ENCODE results near the gene KRTAP10-12.

Gene KRTAP10-12

GRCh38 chr21:44722731-44723130 is 25.8 kb downstream of the KRTAP10-12 start:
- Mint-ChIP-seq H3K27me3 (ENCODE audit: low read depth) (peaks cover 67% of the 10 kb centered on the region), H3K27ac (no peak overlapping the region), H3K9me3 (no peaks in the 10 kb centered on the region), H3K4me3 (no peak overlapping the region), H3K4me1 (ENCODE audit: low read depth) (no peaks in the 10 kb centered on the region), H3K36me3 (ENCODE audit: low read depth) (no peaks in the 10 kb centered on the region)
- no peak for DNase-seq (ENCODE audit: low spot score)

DNA sequence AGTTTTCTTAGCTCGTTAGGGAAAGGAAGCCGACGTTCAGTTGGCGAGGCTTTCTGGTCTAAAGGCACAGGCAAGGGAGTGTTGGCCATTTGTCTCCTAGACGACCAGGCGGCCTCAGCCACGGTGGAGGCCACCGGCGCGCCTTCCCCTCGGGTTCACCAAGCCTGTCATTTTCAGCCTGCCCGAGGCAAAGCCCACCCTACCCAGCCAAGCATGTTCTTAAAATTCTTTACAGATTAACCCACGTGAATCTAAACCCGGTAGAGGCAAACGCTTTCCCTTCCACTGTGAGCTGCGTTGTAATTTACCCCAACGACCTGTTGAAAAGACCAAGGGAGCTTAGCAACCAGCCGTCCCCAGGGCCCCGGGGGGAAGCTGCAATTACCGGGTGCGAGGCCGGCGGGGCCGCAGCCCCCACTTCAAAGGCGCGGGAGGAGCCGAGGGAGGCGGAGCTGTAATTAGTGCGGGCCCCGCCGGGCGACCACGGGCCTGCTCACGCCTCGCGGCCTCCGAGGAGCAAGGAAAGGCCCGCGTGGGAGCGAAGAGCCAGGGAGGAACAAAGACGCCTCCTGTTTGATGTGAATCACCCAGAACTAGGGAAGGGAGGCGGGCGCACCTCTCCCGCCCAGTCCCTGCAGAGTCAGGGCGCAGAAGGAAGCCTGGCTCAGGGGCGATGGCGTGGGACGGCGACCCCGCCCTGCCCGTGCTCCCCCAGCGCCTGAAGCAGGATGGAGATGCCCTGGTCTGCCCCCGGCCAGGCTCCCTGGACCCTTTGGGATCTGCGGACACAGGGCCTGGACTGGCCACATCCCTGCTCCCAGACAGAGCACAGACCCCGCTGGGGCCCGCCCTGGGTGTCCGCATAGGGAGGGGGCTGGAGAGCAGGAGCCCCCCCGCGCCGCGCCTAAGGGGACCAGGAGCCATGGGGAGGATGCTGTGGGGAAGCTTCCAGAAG is 26.5 kb downstream of the KRTAP10-12 start:
- DNase-seq (ENCODE audit: low spot score): no peak
- no peaks in the 10 kb centered on the region for H3K36me3 Mint-ChIP-seq (ENCODE audit: low read depth)
- no peaks in the 10 kb centered on the region for H3K4me1 Mint-ChIP-seq (ENCODE audit: low read depth)
- H3K4me3 Mint-ChIP-seq: no peak overlapping the region
- peaks cover 60% of the 10 kb centered on the region for H3K27me3 Mint-ChIP-seq (ENCODE audit: low read depth)
- H3K27ac Mint-ChIP-seq: no peak overlapping the region
- H3K9me3 Mint-ChIP-seq: no peaks in the 10 kb centered on the region

DNA sequence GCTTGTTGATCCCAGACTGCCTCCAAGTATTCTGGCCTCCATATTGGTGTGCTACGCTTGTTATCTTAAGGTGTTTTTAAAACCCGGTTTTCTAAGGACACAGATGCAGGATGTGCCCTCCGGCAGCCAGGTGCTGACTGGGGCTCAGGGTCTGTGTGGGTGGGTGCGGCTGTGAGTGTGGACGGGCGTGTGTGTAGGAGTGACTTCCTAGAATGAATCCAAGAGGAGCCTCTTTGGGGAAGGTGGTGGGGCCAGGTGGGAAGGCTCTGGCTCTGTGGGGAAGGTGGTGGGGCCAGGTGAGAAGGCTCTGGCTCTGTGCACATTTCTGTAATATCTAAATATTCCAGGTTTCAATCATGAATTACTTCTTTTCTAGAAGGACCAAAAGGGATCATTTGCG is 27.2 kb downstream of the KRTAP10-12 start:
- Mint-ChIP-seq H3K27me3 (ENCODE audit: low read depth) (peaks cover 52% of the 10 kb centered on the region), H3K27ac (no peak overlapping the region), H3K9me3 (no peaks in the 10 kb centered on the region), H3K4me1 (ENCODE audit: low read depth) (no peaks in the 10 kb centered on the region), H3K4me3 (no peak overlapping the region), H3K36me3 (ENCODE audit: low read depth) (no peaks in the 10 kb centered on the region)
- no peak for DNase-seq (ENCODE audit: low spot score)

DNA sequence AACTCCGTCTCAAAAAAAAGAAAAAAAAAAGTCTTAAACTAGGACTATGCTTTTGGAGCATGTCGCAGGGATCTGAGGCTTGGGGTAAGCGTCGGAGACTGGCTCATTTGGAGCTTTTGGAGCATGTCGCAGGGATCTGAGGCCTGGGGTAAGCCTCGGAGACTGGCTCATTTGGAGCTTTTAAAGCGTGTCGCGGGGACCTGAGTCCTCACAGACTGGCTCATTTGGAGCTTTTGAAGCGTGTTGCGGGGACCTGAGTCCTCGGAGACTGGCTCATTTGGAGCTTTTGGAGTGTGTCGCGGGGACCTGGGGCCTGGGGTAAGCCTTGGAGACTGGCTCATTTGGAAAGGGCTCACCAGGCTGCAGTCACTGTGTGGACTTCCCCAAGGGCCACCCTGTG is 28.0 kb downstream of the KRTAP10-12 start:
- no peak overlapping the region for H3K4me3 Mint-ChIP-seq
- no peak overlapping the region for H3K27ac Mint-ChIP-seq
- no peak for DNase-seq (ENCODE audit: low spot score)
- no peaks in the 10 kb centered on the region for H3K4me1 Mint-ChIP-seq (ENCODE audit: low read depth)
- no peaks in the 10 kb centered on the region for H3K36me3 Mint-ChIP-seq (ENCODE audit: low read depth)
- H3K9me3 Mint-ChIP-seq: no peaks in the 10 kb centered on the region
- peaks cover 46% of the 10 kb centered on the region for H3K27me3 Mint-ChIP-seq (ENCODE audit: low read depth)

GRCh38 chr21:44726826-44727225 is 29.9 kb downstream of the KRTAP10-12 start:
- no peaks in the 10 kb centered on the region for H3K9me3 Mint-ChIP-seq
- no peaks in the 10 kb centered on the region for H3K36me3 Mint-ChIP-seq (ENCODE audit: low read depth)
- DNase-seq (ENCODE audit: low spot score): no peak
- H3K4me1 Mint-ChIP-seq (ENCODE audit: low read depth): no peaks in the 10 kb centered on the region
- H3K27ac Mint-ChIP-seq: no peak overlapping the region
- H3K27me3 Mint-ChIP-seq (ENCODE audit: low read depth): peaks cover 30% of the 10 kb centered on the region
- H3K4me3 Mint-ChIP-seq: no peak overlapping the region

- no peak overlapping the region for H3K27ac Mint-ChIP-seq
- no peaks in the 10 kb centered on the region for H3K36me3 Mint-ChIP-seq (ENCODE audit: low read depth)
- no peak overlapping the region for H3K4me3 Mint-ChIP-seq
- DNase-seq (ENCODE audit: low spot score): no peak
- H3K27me3 Mint-ChIP-seq (ENCODE audit: low read depth): peaks cover 28% of the 10 kb centered on the region
- no peaks in the 10 kb centered on the region for H3K9me3 Mint-ChIP-seq
- no peaks in the 10 kb centered on the region for H3K4me1 Mint-ChIP-seq (ENCODE audit: low read depth)
Measured at GRCh38 chr21:44727321-44727720, 30.3 kb downstream of the KRTAP10-12 start.

GRCh38 chr21:44727757-44728156 is 30.8 kb downstream of the KRTAP10-12 start:
- no peak for DNase-seq (ENCODE audit: low spot score)
- Mint-ChIP-seq H3K27ac (no peak overlapping the region), H3K9me3 (no peaks in the 10 kb centered on the region), H3K36me3 (ENCODE audit: low read depth) (no peaks in the 10 kb centered on the region), H3K4me3 (no peak overlapping the region), H3K4me1 (ENCODE audit: low read depth) (no peaks in the 10 kb centered on the region), H3K27me3 (ENCODE audit: low read depth) (peaks cover 24% of the 10 kb centered on the region)

- Mint-ChIP-seq H3K27me3 (ENCODE audit: low read depth) (peaks cover 17% of the 10 kb centered on the region), H3K4me1 (ENCODE audit: low read depth) (no peaks in the 10 kb centered on the region), H3K9me3 (no peaks in the 10 kb centered on the region), H3K27ac (no peak overlapping the region), H3K4me3 (no peak overlapping the region), H3K36me3 (ENCODE audit: low read depth) (no peaks in the 10 kb centered on the region)
- DNase-seq (ENCODE audit: low spot score): no peak
Measured at GRCh38 chr21:44728716-44729115, 31.7 kb downstream of the KRTAP10-12 start.

GRCh38 chr21:44729336-44730027 is 32.5 kb downstream of the KRTAP10-12 start:
- Mint-ChIP-seq H3K4me1 (ENCODE audit: low read depth) (no peaks in the 10 kb centered on the region), H3K27ac (no peak overlapping the region), H3K27me3 (ENCODE audit: low read depth) (peaks cover 12% of the 10 kb centered on the region), H3K9me3 (no peaks in the 10 kb centered on the region), H3K36me3 (ENCODE audit: low read depth) (no peaks in the 10 kb centered on the region), H3K4me3 (no peak overlapping the region)
- no peak for DNase-seq (ENCODE audit: low spot score)

- H3K4me3 Mint-ChIP-seq: no peak overlapping the region
- no peaks in the 10 kb centered on the region for H3K36me3 Mint-ChIP-seq (ENCODE audit: low read depth)
Measured at GRCh38 chr21:44730028-44730395, 33.0 kb downstream of the KRTAP10-12 start.

DNA sequence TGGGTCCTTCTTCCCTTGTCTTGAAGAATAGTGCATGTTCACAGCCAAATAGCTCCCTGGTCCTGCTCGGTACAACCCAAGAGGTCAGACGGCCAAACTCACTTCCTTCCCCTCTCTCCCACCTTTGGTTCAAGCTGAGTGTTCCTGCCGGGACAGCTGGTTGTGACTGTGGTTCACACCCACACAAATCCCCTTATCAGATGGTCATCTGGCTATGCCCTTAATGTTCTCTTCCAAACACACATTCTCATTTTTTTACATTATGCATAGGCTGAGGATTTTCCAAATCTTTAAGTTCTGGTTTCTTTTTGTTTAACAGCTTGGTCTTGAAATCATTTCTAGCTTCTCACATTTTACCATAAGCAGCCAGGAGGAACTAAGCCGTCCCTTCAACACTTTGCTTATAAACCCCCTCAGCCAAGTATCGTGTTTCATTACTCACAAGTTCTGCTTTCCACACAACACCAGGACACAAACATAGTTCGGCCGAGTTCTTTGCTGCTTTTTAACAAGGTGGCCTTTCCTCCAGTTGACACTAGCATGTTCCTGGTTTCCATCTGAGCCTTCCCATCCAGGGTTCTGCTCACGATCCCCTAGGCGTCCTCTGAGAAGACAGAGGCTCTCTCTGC is 34.1 kb downstream of the KRTAP10-12 start:
- Mint-ChIP-seq H3K27ac (no peak overlapping the region), H3K27me3 (ENCODE audit: low read depth) (peaks cover 2% of the 10 kb centered on the region)

More at GRCh38 chr21:44730028-44730395, 33.0 kb downstream of the KRTAP10-12 start:
- Mint-ChIP-seq H3K27me3 (ENCODE audit: low read depth) (peaks cover 8% of the 10 kb centered on the region), H3K27ac (no peak overlapping the region), H3K4me1 (ENCODE audit: low read depth) (no peaks in the 10 kb centered on the region), H3K9me3 (no peaks in the 10 kb centered on the region)
- DNase-seq (ENCODE audit: low spot score): no peak

DNA sequence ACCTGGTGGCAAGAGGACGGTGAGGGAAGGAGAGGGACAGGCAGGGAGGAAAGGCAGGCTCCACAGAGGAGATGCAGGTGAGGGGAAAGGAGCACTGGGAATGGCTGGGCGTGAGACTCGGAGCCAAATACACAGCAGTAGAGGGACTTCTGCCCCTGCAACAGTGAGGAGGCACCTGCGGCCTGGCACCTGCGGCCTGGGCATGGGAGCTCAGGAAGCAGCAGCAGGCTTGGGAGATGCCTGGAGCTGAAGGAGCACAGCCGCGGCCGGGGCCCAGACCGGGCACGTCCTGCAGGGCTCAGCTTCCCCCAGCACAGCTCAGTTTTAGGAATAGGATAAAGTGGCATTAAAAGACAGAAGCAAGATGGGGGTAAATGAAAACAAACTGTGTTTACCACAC is 35.3 kb downstream of the KRTAP10-12 start:
- no peak overlapping the region for H3K27ac Mint-ChIP-seq
- no peaks in the 10 kb centered on the region for H3K36me3 Mint-ChIP-seq (ENCODE audit: low read depth)
- no peaks in the 10 kb centered on the region for H3K4me1 Mint-ChIP-seq (ENCODE audit: low read depth)
- peaks cover 2% of the 10 kb centered on the region for H3K27me3 Mint-ChIP-seq (ENCODE audit: low read depth)
- no peak overlapping the region for H3K4me3 Mint-ChIP-seq
- no peak for DNase-seq (ENCODE audit: low spot score)
- H3K9me3 Mint-ChIP-seq: no peaks in the 10 kb centered on the region

More for the DNA sequence above, 34.1 kb downstream of the KRTAP10-12 start:
- H3K9me3 Mint-ChIP-seq: no peaks in the 10 kb centered on the region
- H3K4me1 Mint-ChIP-seq (ENCODE audit: low read depth): no peaks in the 10 kb centered on the region
- no peaks in the 10 kb centered on the region for H3K36me3 Mint-ChIP-seq (ENCODE audit: low read depth)
- no peak for DNase-seq (ENCODE audit: low spot score)
- no peak overlapping the region for H3K4me3 Mint-ChIP-seq

GRCh38 chr21:44732956-44733355 is 36.0 kb downstream of the KRTAP10-12 start:
- Mint-ChIP-seq H3K9me3 (no peaks in the 10 kb centered on the region), H3K4me3 (no peak overlapping the region), H3K27ac (no peak overlapping the region), H3K4me1 (ENCODE audit: low read depth) (no peaks in the 10 kb centered on the region), H3K27me3 (ENCODE audit: low read depth) (peaks cover 4% of the 10 kb centered on the region), H3K36me3 (ENCODE audit: low read depth) (no peaks in the 10 kb centered on the region)
- no peak for DNase-seq (ENCODE audit: low spot score)

Measured in T-helper 2 cell treated with Interferon-gamma antibody and Interleukin-4, amounts not matched to agents 5 μg/mL and 100 μg/mL, for 36 hours (primary cell).